Measurements from ENCODE around the gene MYLK3.

The MYLK3 gene

DNA sequence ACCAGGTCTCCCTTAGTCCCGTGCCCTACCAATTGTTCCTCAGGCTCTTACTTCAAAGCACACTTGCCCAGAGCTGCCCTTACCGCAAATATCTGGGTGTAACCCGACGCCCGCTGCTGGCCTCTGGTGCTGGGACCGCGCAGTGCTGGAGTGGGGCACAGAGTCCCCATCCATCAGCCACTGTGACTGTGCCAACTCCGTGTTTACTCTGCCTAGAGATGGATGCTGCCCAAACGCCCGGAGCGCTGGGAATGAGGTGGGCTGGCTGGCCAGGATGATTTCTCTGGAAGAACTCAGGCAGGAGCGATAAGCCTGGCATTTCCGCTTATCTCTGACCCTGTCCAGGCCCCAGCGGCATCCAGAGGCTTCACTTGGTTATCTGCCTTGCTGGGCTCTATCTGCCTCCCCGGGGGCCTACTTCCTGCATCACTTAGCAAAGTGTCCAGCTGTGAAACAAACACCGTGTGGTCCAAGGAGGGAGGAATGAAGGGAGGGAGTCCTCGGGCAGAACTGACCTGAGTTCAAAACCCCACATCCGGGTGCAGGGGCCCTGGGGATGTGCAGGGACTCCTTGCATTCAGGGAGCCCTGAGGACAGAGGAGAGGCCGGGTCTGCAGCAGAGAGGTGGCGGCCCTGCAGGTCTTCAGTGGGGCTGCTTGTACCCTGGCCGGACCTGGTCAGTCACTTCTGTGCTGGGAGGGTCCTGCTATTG is 9.4 kb upstream of the MYLK3 start:
- DNase-seq (ENCODE audit: low read depth), result no peak

DNA sequence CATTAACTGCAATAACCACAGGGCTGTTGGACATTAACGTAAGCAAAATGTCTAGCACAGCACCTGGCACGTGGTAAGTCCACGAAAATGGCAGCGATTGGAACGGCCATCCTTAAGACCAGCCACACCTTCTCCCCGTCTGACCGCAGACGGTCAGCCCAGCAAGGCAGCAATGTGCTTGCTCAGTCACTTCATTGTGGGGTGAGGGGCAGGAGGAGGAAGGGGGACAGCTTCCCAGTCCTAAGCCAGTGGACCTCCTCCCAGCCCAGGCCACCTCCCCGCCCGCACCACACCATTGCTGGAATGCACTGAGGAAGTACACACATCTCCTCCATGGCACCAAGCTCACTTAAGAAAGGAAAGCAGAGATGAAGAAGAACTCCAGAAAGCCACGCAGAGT is 8.6 kb upstream of the MYLK3 start:
- no peak for DNase-seq (ENCODE audit: low read depth)

GRCh38 chr16:46753015-46753414 is 4.9 kb upstream of the MYLK3 start:
- DNase-seq (ENCODE audit: low read depth), result no peak

DNA sequence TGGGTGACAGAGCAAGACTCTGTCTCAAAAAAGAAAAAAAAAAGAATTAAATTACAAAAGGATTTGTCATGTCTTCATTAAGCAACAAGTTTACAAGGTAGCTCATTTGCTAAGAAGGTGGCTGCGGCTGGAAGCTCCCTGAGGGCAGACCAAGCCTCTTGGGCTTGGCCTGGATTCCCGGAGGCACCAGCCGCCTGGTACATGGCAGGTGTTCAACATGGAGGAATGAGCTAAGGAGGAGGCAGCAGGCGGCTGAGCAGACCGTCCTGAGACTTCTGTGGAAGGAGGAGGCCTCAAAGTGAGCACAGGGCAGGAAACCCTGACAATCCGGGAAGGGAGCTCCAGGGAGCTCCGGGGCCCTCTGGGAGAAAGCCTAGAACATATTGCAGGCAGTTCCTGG is 3.2 kb upstream of the MYLK3 start:
- DNase-seq (ENCODE audit: low read depth), result no peak

DNA sequence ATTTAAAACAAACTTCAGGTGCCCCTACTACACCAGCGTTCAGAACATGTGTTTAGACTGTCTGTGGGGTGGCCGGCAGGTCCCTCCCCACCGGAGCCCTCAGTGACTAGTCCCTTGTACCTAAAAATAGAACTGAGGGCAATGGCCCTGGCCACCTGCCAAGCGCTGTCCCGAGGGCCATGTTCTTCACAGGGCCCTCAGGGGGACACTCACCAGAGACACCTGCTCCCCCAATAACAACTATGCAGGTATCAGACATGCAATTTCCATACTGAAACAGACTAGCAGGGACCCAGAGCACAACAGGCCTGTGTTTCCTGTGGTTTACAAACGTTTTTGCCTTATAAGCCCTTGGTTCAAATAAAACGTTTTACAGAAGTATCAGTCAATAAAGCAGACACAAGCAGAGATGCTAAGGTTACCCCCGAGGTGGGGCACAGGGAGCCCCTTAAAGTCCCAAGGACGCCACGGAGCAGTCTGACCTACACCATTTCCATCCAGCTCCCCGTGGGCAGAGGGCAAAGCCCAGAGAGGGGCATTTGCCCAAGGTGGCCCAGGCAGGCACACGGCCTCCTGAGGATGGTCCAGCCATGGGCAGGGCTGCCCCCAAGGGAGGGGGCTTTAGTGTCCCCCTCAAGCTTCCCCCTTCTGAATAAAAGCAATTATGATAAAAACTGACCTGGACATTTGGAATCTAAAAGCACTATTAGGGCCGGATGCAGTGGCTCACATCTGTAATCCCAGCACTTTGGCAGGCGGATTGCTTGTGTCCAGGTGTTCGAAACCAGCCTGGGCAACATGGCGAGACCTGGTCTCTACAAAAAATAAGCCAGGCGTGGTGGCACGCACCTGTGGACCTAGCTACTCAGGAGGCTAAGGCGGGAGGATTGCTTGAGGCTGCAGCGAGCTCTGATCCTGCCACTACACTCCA is 896 bp upstream of the MYLK3 start:
- no peak for DNase-seq (ENCODE audit: low read depth)

DNA sequence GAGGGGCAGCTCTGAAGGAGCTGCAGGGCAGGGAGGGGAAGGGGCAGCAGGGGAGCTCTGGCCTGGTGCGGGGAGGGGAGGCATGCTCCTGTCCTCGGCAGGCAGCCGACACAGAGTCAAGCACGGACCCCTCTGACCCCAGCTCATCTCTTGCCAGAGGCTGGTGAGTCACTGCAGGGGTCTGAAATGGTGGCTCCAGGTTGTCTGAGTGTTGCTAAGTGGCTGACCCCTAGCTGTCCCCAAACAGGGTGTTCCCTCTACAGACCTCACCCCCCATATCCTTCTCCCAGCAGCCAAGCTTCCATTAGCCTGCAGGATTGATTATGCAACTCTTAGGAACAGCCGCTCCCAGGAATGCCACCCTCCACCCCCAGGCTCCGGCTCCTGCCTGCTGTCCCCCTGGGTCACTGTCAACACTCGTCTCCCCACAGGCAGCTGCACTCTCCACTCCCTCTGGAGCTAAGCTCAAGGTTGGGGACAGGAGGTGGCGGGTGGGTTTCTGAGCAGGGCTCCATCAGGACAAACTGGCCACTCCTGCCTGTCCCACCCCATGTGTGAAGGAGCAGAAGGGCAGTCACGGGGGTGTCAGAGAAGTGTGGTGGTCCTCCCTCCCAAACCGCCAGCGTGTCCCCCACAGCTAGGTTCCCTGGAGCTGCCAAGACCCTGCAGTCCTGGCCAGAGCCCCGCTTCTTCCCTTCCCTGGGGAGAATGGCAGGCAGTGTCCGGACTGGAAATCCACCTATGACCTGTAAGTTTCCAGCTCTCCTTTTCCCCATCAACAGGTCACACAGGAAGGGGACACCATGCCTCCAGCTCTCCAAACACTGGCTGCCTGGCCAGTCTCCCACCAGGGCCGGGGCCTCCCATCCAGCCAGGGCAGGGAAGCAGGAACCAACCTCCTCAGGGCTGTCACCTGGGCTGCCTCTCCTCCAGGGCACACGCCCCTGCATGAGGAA is 1.0 kb downstream of the MYLK3 start:
- no peak for DNase-seq (ENCODE audit: low read depth)

GRCh38 chr16:46745617-46746016 is 2.5 kb downstream of the MYLK3 start:
- no peak for DNase-seq (ENCODE audit: low read depth)

DNA sequence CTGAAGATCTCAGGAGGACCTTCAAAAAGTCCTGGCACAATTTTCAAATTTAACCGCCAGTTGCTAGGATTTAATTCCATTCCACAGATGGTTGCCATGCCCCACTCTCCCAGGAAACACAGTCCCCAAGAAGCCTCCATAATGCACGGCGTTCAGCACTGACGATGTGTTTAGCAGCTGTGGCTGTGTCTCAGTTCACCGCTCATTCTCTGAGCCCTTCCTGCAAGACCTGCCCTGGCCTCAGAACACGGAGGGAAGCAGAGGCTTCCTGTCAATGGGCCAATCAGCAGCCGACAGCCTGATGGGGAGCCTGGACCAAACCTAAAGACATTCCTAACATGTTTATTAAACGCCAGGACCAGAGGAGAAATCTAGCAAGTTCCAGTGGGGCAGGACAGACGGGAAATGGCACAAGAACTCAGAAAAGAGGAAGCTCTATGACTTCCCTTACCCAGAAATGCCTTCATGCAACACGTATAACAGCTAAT is 4.9 kb downstream of the MYLK3 start:
- DNase-seq (ENCODE audit: low read depth), result no peak

- DNase-seq (ENCODE audit: low read depth), result no peak
Measured at GRCh38 chr16:46739934-46740333, 8.2 kb downstream of the MYLK3 start.

DNA sequence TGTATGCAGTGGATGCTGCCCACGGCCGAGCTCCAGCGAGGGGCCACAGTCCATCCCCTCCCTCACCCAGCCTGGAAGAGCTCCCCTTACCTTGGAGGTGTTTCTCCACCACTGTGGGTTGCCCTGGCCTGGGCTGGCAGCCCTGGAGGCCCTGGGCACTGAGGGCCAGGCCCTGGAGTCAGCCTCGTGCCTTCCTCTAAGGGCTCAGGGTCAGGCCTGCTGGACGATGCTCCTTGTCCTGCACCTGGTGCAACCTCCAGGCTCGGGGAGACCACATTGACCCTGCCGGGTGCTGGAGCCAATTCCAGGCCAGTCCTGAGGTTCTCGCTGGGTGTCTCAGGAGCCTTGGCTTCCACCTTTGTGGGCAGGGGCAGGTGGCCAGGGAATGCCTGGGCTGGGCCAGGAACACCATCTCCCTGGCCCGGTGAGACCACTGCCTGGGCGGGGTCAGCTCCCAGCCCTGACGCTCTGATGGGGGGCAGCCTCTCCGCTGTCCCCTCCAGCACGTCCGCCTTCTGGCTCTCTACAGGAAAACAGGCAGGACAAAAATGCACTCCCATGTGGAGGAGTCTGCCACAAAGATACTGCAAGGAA is 10.4 kb downstream of the MYLK3 start:
- DNase-seq (ENCODE audit: low read depth), result no peak

GRCh38 chr16:46736695-46737094 is 11.4 kb downstream of the MYLK3 start:
- no peak for DNase-seq (ENCODE audit: low read depth)

DNA sequence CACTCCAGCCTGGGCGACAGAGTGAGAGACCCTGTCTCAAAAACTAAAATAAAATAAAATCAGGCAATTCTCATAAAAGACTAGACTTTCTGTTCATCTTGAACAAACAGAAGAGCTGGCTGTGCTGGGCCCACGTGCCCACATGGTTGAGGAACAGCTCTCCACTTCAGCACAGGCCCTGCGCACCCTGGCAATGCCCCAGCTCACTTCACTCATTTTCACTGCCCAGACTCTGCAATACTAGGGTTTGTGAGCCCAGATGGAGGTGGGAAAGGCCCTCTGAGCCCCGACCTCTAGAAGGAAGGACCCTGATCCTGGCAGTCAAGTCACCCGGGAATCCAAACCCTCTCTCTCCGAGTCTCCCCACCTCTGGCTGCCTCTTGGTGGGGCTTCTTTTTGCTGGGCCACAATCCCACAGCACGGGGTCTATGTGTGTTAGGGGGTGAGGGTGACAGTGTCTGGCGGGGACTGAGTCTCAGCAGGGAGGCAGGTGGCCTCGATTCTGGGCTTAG is 14.8 kb downstream of the MYLK3 start:
- DNase-seq (ENCODE audit: low read depth), result no peak

- no peak for DNase-seq (ENCODE audit: low read depth)
Measured at GRCh38 chr16:46732561-46732960, 15.6 kb downstream of the MYLK3 start.

GRCh38 chr16:46731691-46732555 is 16.2 kb downstream of the MYLK3 start:
- DNase-seq (ENCODE audit: low read depth), result no peak

GRCh38 chr16:46730801-46731690 is 17.1 kb downstream of the MYLK3 start:
- DNase-seq (ENCODE audit: low read depth), result no peak

DNA sequence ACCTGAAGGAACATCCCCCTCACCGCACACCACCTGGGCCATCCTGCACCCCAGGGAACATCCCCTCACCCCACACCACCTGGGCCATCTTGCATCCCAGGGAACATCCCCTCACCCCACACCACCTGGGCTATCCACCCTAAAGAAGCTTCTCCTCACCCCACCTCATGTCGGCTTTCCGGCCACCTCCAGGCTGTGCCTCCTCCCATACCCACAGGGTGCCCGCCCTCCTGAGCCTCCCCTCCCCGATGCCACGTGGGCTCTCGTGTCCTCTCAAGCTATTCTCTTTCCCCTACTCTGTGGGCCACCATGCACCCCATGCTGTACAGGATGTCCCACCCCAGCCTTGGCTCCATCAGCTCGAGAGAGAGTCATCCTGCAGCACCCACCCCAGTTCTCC is 18.0 kb downstream of the MYLK3 start:
- no peak for DNase-seq (ENCODE audit: low read depth)

- no peak for DNase-seq (ENCODE audit: low read depth)
Measured at GRCh38 chr16:46729326-46729995, 18.7 kb downstream of the MYLK3 start.

- no peak for DNase-seq (ENCODE audit: low read depth)
Measured at GRCh38 chr16:46728806-46729205, 19.3 kb downstream of the MYLK3 start.

DNA sequence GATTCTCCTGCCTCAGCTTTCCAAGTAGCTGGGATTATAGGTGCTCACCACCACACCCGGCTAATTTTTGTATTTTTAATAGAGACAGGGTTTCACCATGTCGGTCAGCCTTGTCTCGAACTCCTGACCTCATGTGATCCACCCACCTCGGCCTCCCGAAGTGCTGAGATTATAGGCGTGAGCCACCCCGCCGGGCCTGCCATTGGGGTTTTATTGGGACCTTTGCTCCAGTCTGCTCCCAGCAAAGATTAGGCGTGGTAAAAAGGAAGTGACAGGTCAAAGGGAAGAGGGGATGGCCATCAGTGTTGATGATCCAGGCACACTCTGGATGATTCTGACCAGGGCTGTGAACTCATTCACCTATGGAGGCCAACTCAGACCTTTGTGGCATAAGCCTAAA is 20.5 kb downstream of the MYLK3 start:
- DNase-seq (ENCODE audit: low read depth), result no peak
